Panc1 (cell line): ENCODE measurements around the gene KDM4D.

Experiments
- POLR2AphosphoS5 ChIP-seq: IDR thresholded peaks from 2 replicates; pipeline ENCODE4 v1.6.1; 2012; ENCODE audit warnings: mild to moderate bottlenecking, low read depth, low read length, moderate library complexity
- SIN3A ChIP-seq: IDR thresholded peaks from 2 replicates; pipeline ENCODE4 v1.6.1; 2012; ENCODE audit warnings: low read depth, mild to moderate bottlenecking, low read length, moderate library complexity, borderline replicate concordance; ENCODE audit not compliant: insufficient read depth
- TCF7L2 ChIP-seq: IDR thresholded peaks from 2 replicates; pipeline ENCODE4 v1.6.1; 2011; ENCODE audit warnings: mild to moderate bottlenecking, low read depth, low read length, inconsistent platforms
- TF ChIP-seq, protein P1 (sequence below): fragments of 450-650 bp; IDR thresholded peaks from 2 replicates; pipeline ENCODE4 v1.5.1; 2017; ENCODE audit warnings: mild to moderate bottlenecking
- TF ChIP-seq, protein P2 (sequence below), 2 experiments: IDR thresholded peaks; 2 replicates each; pipeline ENCODE4 v1.6.1; 2011 to 2012; ENCODE audit warnings: low read depth in 2 of 2, control low read depth in 1 of 2, low read length in 1 of 2, mild to moderate bottlenecking in 1 of 2, moderate library complexity in 1 of 2; ENCODE audit not compliant: insufficient read depth in 1 of 2

DNA sequence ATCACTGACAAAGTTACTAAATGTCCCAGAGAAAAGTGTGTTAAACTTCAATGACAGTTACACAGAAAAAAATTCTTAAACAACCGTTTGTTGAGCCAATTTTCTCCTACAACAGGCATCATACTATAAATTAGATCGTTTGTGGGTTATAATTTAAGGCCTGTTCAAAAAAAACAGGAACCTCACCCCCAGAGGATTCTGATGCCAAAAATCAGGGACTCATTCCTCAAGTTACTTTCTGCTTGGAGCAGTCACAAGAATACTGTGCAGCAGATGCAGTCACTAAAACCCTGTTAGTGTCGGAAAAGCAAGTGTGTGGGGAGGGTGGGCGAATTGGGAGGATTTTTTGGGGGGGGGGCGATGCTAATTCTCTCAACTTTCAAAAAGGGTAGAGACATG lies 810 bp upstream of the KDM4D start:
- TF ChIP-seq, protein P1, sequence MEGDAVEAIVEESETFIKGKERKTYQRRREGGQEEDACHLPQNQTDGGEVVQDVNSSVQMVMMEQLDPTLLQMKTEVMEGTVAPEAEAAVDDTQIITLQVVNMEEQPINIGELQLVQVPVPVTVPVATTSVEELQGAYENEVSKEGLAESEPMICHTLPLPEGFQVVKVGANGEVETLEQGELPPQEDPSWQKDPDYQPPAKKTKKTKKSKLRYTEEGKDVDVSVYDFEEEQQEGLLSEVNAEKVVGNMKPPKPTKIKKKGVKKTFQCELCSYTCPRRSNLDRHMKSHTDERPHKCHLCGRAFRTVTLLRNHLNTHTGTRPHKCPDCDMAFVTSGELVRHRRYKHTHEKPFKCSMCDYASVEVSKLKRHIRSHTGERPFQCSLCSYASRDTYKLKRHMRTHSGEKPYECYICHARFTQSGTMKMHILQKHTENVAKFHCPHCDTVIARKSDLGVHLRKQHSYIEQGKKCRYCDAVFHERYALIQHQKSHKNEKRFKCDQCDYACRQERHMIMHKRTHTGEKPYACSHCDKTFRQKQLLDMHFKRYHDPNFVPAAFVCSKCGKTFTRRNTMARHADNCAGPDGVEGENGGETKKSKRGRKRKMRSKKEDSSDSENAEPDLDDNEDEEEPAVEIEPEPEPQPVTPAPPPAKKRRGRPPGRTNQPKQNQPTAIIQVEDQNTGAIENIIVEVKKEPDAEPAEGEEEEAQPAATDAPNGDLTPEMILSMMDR: no peak
- TF ChIP-seq SIN3A (no peak), POLR2AphosphoS5 (no peak), TCF7L2 (no peak)
- TF ChIP-seq, protein P2, sequence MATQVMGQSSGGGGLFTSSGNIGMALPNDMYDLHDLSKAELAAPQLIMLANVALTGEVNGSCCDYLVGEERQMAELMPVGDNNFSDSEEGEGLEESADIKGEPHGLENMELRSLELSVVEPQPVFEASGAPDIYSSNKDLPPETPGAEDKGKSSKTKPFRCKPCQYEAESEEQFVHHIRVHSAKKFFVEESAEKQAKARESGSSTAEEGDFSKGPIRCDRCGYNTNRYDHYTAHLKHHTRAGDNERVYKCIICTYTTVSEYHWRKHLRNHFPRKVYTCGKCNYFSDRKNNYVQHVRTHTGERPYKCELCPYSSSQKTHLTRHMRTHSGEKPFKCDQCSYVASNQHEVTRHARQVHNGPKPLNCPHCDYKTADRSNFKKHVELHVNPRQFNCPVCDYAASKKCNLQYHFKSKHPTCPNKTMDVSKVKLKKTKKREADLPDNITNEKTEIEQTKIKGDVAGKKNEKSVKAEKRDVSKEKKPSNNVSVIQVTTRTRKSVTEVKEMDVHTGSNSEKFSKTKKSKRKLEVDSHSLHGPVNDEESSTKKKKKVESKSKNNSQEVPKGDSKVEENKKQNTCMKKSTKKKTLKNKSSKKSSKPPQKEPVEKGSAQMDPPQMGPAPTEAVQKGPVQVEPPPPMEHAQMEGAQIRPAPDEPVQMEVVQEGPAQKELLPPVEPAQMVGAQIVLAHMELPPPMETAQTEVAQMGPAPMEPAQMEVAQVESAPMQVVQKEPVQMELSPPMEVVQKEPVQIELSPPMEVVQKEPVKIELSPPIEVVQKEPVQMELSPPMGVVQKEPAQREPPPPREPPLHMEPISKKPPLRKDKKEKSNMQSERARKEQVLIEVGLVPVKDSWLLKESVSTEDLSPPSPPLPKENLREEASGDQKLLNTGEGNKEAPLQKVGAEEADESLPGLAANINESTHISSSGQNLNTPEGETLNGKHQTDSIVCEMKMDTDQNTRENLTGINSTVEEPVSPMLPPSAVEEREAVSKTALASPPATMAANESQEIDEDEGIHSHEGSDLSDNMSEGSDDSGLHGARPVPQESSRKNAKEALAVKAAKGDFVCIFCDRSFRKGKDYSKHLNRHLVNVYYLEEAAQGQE (IDR thresholded peaks at IDR 0.05; ENCODE audit: insufficient read depth in 1 of 2, low read depth in 2 of 2, low read length in 1 of 2): no peak
